Measurements from ENCODE around the gene UQCRC2.
"Not testable (repeated sequence)": the region's sequence is repeated elsewhere in the genome, so short reads cannot be mapped to it uniquely, and the experiment has no call there.

UQCRC2 gene

DNA sequence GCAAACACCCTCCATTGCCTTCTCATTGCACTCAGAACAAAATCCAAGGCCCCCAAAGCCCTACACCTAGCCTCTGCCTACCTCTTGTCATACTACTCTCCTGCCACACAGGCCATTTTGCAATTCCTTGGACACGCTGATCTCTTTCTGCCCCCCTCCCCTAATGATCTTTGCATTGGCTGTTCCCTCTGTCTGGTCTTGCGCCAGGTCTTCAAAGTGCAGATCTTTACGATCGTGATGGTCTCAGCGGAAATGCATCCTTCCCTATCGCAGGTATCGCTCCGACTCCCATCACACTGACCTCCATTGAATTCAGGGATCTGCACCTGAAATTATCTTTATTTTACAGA is 54.0 kb downstream of the UQCRC2 start:
- Mint-ChIP-seq H3K4me3 (peak overlapping the region; percentile 92 to 98), H3K4me1 (ENCODE audit: low read depth in 2 of 2) (peaks cover 20 to 39% of the 10 kb centered on the region in 2 donors), H3K36me3 (ENCODE audit: insufficient read depth) (peaks cover 5% of the 10 kb centered on the region), H3K27ac (peak overlapping the region; percentile 89 to 97), H3K9me3 (no peaks in the 10 kb centered on the region), H3K27me3 (no peaks in the 10 kb centered on the region)
- ATAC-seq (replicated peaks) (no peak), DNase-seq (no peak)

DNA sequence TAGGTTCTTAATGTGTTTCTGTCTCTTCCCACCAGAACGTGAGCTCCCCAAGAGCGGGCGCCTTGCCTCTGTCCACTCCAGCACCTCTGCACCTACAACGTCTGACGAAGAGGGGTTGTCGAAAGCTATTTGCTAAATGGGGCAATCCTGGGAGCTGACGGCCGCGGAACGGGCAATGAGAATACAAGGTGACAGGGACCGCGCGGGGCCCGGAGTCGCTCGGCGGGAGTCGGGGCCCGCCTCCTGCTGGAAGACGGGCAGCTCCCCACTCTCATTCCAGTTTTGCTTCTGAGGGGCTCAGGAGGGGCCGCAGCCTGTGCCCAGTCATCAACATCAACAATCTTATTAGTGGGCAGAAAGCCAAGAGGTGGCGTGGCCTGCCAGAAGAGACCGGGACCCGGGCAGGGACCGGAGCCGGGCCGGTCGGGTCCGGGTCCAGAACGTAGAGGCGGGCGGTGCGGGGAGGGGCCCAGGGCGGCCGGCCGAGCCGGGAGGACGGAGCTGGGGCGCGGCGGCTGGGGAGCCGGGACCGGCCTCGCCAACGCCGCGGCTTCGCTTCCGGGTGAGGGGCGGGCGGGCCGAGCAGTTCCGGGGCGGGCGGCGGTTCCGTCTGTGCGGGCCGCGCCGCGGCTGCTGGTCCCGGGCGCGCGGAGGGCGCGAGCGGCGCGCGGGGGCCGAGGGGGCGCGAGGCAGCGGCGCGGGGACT is 54.5 kb downstream of the UQCRC2 start, which contains the start of gene MOSMO:
MOSMO (plus strand) TSS at position 603 of the 706 bp plus-strand sequence. CDS start 191 bp downstream, outside the sequence.
- H3K27ac Mint-ChIP-seq: peak within 1 kb of the TSS; percentile 89 to 97
- peak; percentile 91 for ATAC-seq (replicated peaks)
- H3K4me3 Mint-ChIP-seq: peak within 1 kb of the TSS; percentile 92 to 98
- no peaks in the 10 kb centered on the region for H3K27me3 Mint-ChIP-seq
- H3K36me3 Mint-ChIP-seq (ENCODE audit: insufficient read depth): peaks cover 5% of the 10 kb centered on the region
- H3K4me1 Mint-ChIP-seq (ENCODE audit: low read depth in 2 of 2): peaks cover 25 to 45% of the 10 kb centered on the region in 2 donors
- peak; percentile 45 to 48 (median 46) for DNase-seq
- H3K9me3 Mint-ChIP-seq: no peaks in the 10 kb centered on the region

DNA sequence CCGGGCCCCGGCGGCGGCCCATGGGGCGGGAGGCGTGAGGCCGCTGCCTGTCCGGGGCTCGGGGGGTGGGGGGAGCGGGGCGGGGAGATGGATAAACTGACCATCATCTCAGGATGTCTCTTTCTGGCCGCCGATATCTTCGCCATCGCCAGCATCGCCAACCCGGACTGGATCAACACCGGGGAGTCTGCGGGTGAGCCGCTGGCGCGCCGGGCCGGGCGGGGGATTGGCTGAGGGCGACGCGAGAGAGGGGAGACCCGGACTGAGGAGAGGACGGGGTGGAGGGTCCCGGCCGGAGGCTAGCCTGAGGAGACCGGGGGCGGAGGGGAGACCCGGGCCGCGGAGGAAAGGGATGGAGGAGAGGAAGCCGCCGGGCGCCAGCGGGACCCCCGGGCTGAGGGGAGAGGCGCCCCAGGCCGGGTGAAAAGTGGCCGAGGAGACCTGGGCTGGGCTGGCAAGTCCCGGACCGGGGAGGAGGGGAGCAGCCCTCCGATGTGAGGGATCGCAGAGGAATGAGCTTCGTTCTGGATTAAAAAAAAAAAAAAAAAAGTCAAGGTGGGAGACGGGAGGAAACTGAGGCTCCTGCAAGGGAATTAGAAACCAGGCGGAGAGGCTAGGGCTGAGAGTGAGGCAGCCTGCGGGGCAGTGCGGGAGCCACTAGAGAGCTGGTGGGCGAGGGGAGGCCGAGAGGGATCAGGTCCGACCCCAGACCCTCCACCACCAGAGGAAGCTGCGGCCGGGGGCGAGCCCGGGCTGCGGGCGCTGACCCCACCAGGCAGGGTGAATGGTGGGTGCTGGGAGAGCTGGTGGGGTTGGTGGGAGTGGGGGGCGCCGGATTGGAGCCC is 55.3 kb downstream of the UQCRC2 start:
- H3K36me3 Mint-ChIP-seq (ENCODE audit: insufficient read depth): peaks cover 5% of the 10 kb centered on the region
- no peaks in the 10 kb centered on the region for H3K27me3 Mint-ChIP-seq
- DNase-seq (peak in 1 of 3 experiments; percentile 20), ATAC-seq (replicated peaks) (peak; percentile 36)
- no peaks in the 10 kb centered on the region for H3K9me3 Mint-ChIP-seq
- H3K4me3 Mint-ChIP-seq: peak overlapping the region; percentile 87 to 89
- H3K27ac Mint-ChIP-seq: peak overlapping the region; percentile 65 to 97
- H3K4me1 Mint-ChIP-seq (ENCODE audit: low read depth in 2 of 2): peaks cover 26 to 47% of the 10 kb centered on the region in 2 donors

DNA sequence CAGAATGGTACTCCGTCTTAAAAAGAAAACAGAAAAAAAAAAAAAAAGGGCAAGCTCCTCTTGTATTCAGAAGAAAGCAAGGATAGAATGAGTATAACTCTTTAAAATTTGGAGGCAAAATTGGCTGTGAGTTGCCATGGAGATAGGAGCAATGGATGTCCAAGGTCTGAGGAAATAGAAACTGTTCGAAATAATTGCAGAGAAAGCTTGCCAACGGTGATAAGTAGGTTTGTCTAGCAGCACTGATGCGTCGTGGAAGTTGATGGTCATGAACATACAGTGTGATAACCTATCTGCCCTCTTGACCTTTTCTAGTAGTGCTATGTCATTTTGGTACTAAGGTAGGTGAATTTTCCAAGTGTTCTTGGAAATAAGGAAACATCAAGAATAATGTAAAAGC is 57.7 kb downstream of the UQCRC2 start:
- H3K4me1 Mint-ChIP-seq (ENCODE audit: low read depth in 2 of 2): peaks cover 31 to 53% of the 10 kb centered on the region in 2 donors
- H3K27ac Mint-ChIP-seq: peak overlapping the region; percentile 2 to 26
- no peak for ATAC-seq (replicated peaks)
- DNase-seq: no peak
- H3K4me3 Mint-ChIP-seq: no peak overlapping the region
- peaks cover 5% of the 10 kb centered on the region for H3K36me3 Mint-ChIP-seq (ENCODE audit: insufficient read depth)
- H3K9me3 Mint-ChIP-seq: no peaks in the 10 kb centered on the region
- H3K27me3 Mint-ChIP-seq: no peaks in the 10 kb centered on the region

DNA sequence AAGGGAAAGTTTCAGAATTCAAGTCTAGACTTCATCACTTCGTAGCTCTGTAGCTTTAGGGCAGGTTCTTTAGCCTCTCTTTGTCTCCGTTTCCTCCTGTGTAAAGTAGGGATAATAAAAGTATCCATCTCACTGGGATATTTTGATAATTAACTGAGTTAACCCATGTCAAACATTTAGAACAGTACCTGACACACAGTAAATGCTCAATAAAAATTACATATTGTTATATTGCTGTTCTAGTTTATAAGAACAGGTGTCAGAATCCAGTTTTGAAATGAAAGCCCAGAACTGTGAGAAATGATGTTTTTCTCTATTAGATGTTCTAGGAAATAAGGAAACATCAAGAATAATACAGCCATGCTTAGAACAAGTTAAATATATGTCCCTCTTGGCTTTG is 59.1 kb downstream of the UQCRC2 start:
- peaks cover 31 to 55% of the 10 kb centered on the region in 2 donors for H3K4me1 Mint-ChIP-seq (ENCODE audit: low read depth in 2 of 2)
- no peaks in the 10 kb centered on the region for H3K9me3 Mint-ChIP-seq
- no peaks in the 10 kb centered on the region for H3K27me3 Mint-ChIP-seq
- ATAC-seq (replicated peaks) (no peak), DNase-seq (no peak)
- no peak overlapping the region for H3K4me3 Mint-ChIP-seq
- peaks cover 5% of the 10 kb centered on the region for H3K36me3 Mint-ChIP-seq (ENCODE audit: insufficient read depth)
- peak overlapping the region in 1 of 2 donors; percentile 27 for H3K27ac Mint-ChIP-seq

DNA sequence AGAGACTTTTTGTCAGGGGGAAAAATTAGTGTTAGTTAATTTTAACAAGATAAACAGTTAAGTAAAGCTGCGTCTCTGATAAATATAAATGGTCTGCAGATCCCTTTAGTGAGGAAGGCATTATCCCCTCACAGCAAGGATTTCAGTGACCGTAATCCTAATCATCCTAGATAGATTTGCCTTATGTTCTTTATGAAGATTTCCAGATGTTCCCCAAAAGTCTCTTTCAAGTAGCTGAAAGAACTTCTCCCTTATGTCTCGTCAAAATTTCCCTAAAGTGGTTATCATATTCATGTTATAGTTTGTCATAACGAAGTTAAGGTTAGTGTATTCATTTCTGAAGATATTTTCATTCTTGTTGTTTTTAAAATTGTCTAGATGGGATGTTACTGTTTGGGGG is 60.3 kb downstream of the UQCRC2 start:
- H3K36me3 Mint-ChIP-seq (ENCODE audit: insufficient read depth): no peaks in the 10 kb centered on the region
- peak overlapping the region in 1 of 2 donors; percentile 27 for H3K27ac Mint-ChIP-seq
- no peaks in the 10 kb centered on the region for H3K9me3 Mint-ChIP-seq
- ATAC-seq (replicated peaks) (no peak), DNase-seq (no peak)
- no peaks in the 10 kb centered on the region for H3K27me3 Mint-ChIP-seq
- no peak overlapping the region for H3K4me3 Mint-ChIP-seq
- peaks cover 29 to 52% of the 10 kb centered on the region in 2 donors for H3K4me1 Mint-ChIP-seq (ENCODE audit: low read depth in 2 of 2)

DNA sequence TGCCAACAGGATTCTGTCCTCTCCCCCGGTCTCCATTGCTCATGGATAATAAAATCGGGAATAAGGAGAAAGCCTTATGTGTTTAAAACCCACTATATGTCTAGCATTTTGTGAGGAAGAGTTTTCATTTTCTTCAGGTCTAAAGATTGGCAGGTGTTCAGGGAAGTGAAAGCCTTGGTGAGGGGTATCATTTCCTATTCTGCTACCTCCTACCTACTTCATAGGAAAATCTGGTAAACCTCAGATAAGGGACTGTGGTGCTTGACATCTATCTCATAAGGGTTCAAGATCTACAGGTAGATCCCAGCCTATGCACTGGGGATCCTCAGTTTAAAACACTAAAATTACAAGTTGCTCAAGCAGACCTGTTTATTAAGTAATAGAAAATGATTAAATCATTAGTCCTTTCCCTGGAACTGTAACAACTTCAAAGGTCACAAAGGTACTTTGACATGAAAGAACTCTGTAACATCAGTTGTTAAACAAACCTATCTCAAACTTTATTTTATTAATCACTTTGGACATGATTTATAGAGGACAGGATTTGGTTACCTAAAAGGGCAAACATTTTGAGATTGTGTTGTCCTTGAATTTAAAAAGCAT is 61.2 kb downstream of the UQCRC2 start:
- no peaks in the 10 kb centered on the region for H3K9me3 Mint-ChIP-seq
- H3K4me3 Mint-ChIP-seq: no peak overlapping the region
- H3K27ac Mint-ChIP-seq: no peak overlapping the region
- no peaks in the 10 kb centered on the region for H3K36me3 Mint-ChIP-seq (ENCODE audit: insufficient read depth)
- no peaks in the 10 kb centered on the region for H3K27me3 Mint-ChIP-seq
- H3K4me1 Mint-ChIP-seq (ENCODE audit: low read depth in 2 of 2): peaks cover 25 to 51% of the 10 kb centered on the region in 2 donors
- DNase-seq: no peak
- no peak for ATAC-seq (replicated peaks)

DNA sequence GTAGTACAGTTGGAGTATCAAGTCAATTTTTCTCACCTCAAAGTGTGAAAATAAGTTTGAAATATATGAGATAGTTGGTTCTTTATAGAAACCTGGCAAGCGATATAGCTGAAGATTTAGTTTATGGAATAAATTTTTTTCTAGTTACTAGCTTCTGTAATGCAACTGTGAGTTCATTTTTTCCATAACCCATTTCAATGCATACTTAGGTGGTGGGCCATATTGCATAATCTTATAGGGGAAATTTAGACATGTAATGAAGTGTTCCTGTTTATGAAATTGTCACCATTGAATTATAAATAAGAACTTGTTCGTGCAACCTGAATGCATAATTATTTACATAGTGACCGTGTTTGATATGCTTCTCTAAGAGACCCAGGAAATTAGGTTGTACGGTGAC is 63.8 kb downstream of the UQCRC2 start:
- no peak overlapping the region for H3K27ac Mint-ChIP-seq
- H3K27me3 Mint-ChIP-seq: no peaks in the 10 kb centered on the region
- DNase-seq (no peak), ATAC-seq (replicated peaks) (no peak)
- peaks cover 24 to 44% of the 10 kb centered on the region in 2 donors for H3K4me1 Mint-ChIP-seq (ENCODE audit: low read depth in 2 of 2)
- H3K4me3 Mint-ChIP-seq: no peak overlapping the region
- H3K36me3 Mint-ChIP-seq (ENCODE audit: insufficient read depth): no peaks in the 10 kb centered on the region
- no peaks in the 10 kb centered on the region for H3K9me3 Mint-ChIP-seq

DNA sequence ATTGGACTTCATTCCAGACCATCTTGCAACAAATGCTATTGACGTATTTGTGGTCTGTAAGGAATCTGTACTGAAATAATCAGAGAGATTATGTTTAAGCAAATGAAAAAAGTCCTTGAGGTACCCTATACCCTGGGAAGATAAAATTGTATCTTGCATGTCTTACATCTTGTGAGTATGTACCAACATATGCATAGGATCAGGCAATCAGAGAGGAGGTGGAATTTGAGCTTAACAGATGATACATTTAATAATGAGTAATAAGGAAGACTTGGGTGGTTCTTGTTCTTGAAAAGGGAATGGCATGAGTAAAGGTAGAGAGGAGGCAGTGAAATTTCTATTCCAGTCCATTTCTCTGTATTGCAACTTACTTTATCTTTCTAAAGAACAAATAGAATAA is 65.4 kb downstream of the UQCRC2 start:
- H3K4me3 Mint-ChIP-seq: no peak overlapping the region
- H3K9me3 Mint-ChIP-seq: no peaks in the 10 kb centered on the region
- H3K27me3 Mint-ChIP-seq: no peaks in the 10 kb centered on the region
- ATAC-seq (replicated peaks): no peak
- no peak for DNase-seq
- H3K27ac Mint-ChIP-seq: no peak overlapping the region
- H3K4me1 Mint-ChIP-seq (ENCODE audit: low read depth in 2 of 2): peaks cover 22 to 37% of the 10 kb centered on the region in 2 donors
- no peaks in the 10 kb centered on the region for H3K36me3 Mint-ChIP-seq (ENCODE audit: insufficient read depth)

DNA sequence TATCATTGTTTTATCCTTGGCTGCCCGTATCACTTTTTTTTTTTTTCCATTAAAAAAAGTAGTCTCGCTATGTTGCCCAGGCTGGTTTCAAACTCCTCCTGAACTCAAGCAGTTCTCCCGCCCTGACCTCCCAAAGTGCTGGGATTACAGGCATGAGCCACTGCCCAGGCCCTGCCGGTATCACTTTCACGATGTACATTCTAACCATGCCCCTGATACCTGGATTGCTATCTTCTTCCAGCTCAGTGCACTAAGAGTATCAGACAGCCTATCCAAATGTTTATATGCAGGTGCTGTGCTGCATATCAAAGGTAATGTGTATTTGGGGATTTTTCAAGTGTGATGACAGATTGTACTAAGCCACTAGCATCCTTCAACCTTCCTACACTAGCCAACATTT is 69.0 kb downstream of the UQCRC2 start:
- no peak for ATAC-seq (replicated peaks)
- Mint-ChIP-seq H3K4me1 (ENCODE audit: low read depth in 2 of 2) (peaks cover 19 to 33% of the 10 kb centered on the region in 2 donors), H3K27ac (no peak overlapping the region), H3K27me3 (no peaks in the 10 kb centered on the region), H3K9me3 (no peaks in the 10 kb centered on the region), H3K4me3 (no peak overlapping the region), H3K36me3 (ENCODE audit: insufficient read depth) (no peaks in the 10 kb centered on the region)
- DNase-seq: no peak

DNA sequence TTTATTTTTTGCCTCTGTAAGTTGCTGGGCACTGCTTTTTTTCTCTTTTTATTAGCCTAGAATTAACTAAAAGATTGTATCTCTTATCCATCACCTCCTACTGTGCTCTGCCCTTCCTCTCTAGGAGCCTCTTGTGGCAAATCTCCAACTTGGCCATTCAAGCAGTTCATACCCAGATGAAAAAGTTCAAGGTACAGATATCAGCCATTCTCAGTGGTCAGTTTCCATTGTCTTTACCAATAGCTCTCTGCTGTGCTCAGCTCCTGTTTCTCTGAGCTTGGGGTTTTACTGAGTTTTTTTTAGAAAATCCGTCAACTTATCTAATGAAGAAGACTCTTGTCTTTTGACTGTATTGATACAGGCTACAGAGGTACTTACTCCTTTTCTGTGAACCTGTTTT is 70.3 kb downstream of the UQCRC2 start:
- no peaks in the 10 kb centered on the region for H3K9me3 Mint-ChIP-seq
- H3K27ac Mint-ChIP-seq: no peak overlapping the region
- no peak overlapping the region for H3K4me3 Mint-ChIP-seq
- H3K27me3 Mint-ChIP-seq: no peaks in the 10 kb centered on the region
- ATAC-seq (replicated peaks) (no peak), DNase-seq (no peak)
- peaks cover 17 to 34% of the 10 kb centered on the region in 2 donors for H3K4me1 Mint-ChIP-seq (ENCODE audit: low read depth in 2 of 2)
- no peaks in the 10 kb centered on the region for H3K36me3 Mint-ChIP-seq (ENCODE audit: insufficient read depth)

DNA sequence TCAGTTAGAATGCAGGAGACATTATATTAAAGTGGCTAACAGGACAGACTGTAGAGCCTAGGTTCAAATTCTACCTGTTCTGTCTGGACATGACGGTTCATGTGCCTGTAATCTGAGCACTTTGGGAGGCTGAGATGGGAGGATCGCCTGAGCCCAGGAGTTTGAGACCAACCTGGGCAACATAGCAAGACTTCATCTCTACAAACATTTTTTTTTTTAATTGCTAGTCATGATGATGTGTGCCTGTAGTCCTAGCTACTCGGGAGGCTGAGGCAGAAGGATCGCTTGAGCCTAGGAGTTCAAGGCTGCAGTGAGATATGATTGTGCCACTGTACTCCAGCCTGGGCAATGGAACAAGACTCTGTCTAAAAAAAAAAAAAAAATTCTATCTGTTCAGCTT is 71.6 kb downstream of the UQCRC2 start:
- H3K4me1 Mint-ChIP-seq (ENCODE audit: low read depth in 2 of 2): peaks cover 17 to 25% of the 10 kb centered on the region in 2 donors
- H3K27me3 Mint-ChIP-seq; H3K36me3 Mint-ChIP-seq (ENCODE audit: insufficient read depth); ATAC-seq (replicated peaks); H3K9me3 Mint-ChIP-seq; H3K4me3 Mint-ChIP-seq; DNase-seq; H3K27ac Mint-ChIP-seq: not testable (repeated sequence)

DNA sequence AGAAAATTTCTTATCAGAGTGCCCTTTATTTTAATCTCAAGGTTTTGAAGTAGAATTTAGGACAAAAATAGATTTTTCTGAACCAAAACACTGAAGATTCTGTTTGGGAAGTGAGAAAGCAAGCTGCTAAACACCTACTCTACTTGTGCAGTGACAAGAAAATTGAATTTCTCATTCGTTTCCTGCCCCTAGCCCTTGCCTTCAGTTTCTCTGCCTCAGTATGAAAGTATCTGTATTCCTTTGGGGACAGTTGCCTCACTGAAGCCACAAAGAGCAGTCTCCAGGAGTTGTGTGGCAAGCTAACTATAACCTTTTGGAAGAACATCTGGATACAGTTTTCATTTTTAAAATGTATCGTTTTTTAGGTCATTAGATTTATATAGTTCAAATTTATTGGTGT is 74.5 kb downstream of the UQCRC2 start:
- ATAC-seq (replicated peaks): no peak
- DNase-seq: no peak
- H3K4me3 Mint-ChIP-seq: no peak overlapping the region
- H3K9me3 Mint-ChIP-seq: no peaks in the 10 kb centered on the region
- H3K27me3 Mint-ChIP-seq: no peaks in the 10 kb centered on the region
- H3K4me1 Mint-ChIP-seq (ENCODE audit: low read depth in 2 of 2): peaks cover 16 to 29% of the 10 kb centered on the region in 2 donors
- H3K36me3 Mint-ChIP-seq (ENCODE audit: insufficient read depth): no peaks in the 10 kb centered on the region
- peak overlapping the region in 1 of 2 donors; percentile 18 for H3K27ac Mint-ChIP-seq
